ENCODE measurements around the gene GPATCH8. TPM values are rescaled to one million over a fixed set of nuclear protein-coding genes. Genes with fewer than 3 reads are reported as not detected.

Gene GPATCH8
- total and polyA plus RNA-seq, 5 donors: 21.3 to 35.9 (median 33.2) TPM

DNA sequence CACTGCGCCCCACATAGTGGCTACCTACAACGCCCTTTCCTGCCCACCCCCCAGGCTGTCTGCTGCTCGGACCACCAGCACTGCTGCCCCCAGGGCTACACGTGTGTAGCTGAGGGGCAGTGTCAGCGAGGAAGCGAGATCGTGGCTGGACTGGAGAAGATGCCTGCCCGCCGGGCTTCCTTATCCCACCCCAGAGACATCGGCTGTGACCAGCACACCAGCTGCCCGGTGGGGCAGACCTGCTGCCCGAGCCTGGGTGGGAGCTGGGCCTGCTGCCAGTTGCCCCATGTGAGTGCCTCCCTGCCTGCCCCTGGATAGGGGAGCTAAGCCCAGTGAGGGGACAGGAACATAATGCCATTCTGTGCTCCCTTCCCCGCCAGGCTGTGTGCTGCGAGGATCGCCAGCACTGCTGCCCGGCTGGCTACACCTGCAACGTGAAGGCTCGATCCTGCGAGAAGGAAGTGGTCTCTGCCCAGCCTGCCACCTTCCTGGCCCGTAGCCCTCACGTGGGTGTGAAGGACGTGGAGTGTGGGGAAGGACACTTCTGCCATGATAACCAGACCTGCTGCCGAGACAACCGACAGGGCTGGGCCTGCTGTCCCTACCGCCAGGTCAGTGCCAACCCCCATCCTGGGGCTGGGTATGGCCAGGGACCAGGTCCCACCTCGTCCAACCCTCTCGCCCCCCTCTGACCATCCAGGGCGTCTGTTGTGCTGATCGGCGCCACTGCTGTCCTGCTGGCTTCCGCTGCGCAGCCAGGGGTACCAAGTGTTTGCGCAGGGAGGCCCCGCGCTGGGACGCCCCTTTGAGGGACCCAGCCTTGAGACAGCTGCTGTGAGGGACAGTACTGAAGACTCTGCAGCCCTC lies 151.0 kb downstream of the GPATCH8 start:
- Histone ChIP-seq H3K4me3 (ENCODE audit: low read length) (no peak overlapping the region), H3K27me3 (ENCODE audit: control insufficient read depth, insufficient read depth) (no peaks in the 10 kb centered on the region), H3K9me3 (ENCODE audit: control insufficient read depth, low read length) (no peaks in the 10 kb centered on the region), H3K27ac (ENCODE audit: low read length) (no peak overlapping the region), H3K4me1 (ENCODE audit: control insufficient read depth, insufficient read depth, low read length) (no peaks in the 10 kb centered on the region)
- 79% methylated on average over 36 of the region's 36 CpGs for WGBS
- intact Hi-C loops (cut with DNase I): no loop called here
- DNase-seq (peak in 2 of 3 donors; percentile 58 to 59), ATAC-seq (no peak)

DNA sequence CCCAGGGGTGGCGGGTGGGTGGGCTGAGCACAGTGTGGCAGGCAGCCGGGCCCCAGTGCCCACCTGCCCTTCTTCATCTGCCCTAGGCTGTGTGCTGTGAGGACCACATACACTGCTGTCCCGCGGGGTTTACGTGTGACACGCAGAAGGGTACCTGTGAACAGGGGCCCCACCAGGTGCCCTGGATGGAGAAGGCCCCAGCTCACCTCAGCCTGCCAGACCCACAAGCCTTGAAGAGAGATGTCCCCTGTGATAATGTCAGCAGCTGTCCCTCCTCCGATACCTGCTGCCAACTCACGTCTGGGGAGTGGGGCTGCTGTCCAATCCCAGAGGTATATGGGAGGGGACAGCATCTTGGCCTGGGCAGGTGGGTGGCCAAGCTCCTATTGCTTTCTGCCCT lies 151.7 kb downstream of the GPATCH8 start:
- intact Hi-C loops (cut with DNase I): no loop called here
- no peak overlapping the region for H3K27ac ChIP-seq (ENCODE audit: low read length)
- ATAC-seq (no peak), DNase-seq (peak in 2 of 3 donors; percentile 44 to 55)
- no peak overlapping the region for H3K4me3 ChIP-seq (ENCODE audit: low read length)
- no peaks in the 10 kb centered on the region for H3K27me3 ChIP-seq (ENCODE audit: control insufficient read depth, insufficient read depth)
- H3K4me1 ChIP-seq (ENCODE audit: control insufficient read depth, insufficient read depth, low read length): no peaks in the 10 kb centered on the region
- no peaks in the 10 kb centered on the region for H3K9me3 ChIP-seq (ENCODE audit: control insufficient read depth, low read length)
- 91% methylated on average over 8 of the region's 8 CpGs for WGBS

DNA sequence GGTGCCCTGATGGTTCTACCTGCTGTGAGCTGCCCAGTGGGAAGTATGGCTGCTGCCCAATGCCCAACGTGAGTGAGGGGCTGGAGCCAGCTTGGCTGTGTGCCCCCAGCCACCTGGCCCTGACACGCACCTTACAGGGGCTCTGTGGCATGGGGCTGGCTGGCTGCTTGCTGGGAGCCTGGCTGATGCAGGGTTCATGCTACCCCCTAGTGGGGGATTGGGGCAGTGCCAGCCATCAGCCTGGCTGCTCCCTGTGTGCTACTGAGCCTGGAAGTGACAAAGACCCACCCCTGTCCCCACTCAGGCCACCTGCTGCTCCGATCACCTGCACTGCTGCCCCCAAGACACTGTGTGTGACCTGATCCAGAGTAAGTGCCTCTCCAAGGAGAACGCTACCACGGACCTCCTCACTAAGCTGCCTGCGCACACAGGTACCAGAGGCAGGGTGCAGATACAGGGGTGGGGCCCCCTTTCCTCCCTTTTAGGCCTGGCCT lies 152.4 kb downstream of the GPATCH8 start:
- Histone ChIP-seq H3K4me1 (ENCODE audit: control insufficient read depth, insufficient read depth, low read length) (no peaks in the 10 kb centered on the region), H3K27ac (ENCODE audit: low read length) (no peak overlapping the region), H3K9me3 (ENCODE audit: control insufficient read depth, low read length) (no peaks in the 10 kb centered on the region), H3K27me3 (ENCODE audit: control insufficient read depth, insufficient read depth) (no peaks in the 10 kb centered on the region), H3K4me3 (ENCODE audit: low read length) (no peak overlapping the region)
- DNase-seq (peak; percentile 68 to 87 (median 85)), ATAC-seq (peak; percentile 37 to 57)
- intact Hi-C loops (cut with DNase I): no loop called here
- 65% methylated on average over 6 of the region's 6 CpGs for WGBS

DNA sequence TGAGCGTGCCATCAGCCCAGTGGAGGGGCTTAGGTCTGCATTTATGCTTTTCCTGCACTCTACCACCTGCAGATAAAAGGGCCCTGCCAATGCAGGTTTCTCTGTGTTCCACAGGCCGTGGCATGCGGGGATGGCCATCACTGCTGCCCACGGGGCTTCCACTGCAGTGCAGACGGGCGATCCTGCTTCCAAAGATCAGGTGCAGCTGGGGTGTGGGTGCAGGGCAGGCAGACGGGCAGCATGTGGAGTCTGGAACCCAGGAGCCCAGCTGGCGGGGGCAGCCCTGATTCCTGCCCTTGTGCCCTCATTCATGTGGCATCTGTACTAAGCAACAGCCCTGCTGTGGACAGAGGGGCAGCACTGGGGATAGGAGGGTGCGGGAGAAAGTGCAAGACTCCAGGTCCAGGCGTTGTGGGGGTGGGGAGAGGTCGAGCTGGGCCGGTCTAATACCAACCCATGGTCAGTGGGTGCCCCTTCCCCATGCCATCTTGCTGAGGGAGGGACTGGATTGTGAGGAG lies 153.6 kb downstream of the GPATCH8 start:
- no peaks in the 10 kb centered on the region for H3K4me1 ChIP-seq (ENCODE audit: control insufficient read depth, insufficient read depth, low read length)
- no peak overlapping the region for H3K27ac ChIP-seq (ENCODE audit: low read length)
- intact Hi-C loops (cut with DNase I): no loop called here
- ATAC-seq (no peak), DNase-seq (peak in 2 of 3 donors; percentile 44 to 53)
- H3K9me3 ChIP-seq (ENCODE audit: control insufficient read depth, low read length): no peaks in the 10 kb centered on the region
- WGBS: 90% methylated on average over 12 of the region's 12 CpGs
- H3K27me3 ChIP-seq (ENCODE audit: control insufficient read depth, insufficient read depth): no peaks in the 10 kb centered on the region
- no peak overlapping the region for H3K4me3 ChIP-seq (ENCODE audit: low read length)

DNA sequence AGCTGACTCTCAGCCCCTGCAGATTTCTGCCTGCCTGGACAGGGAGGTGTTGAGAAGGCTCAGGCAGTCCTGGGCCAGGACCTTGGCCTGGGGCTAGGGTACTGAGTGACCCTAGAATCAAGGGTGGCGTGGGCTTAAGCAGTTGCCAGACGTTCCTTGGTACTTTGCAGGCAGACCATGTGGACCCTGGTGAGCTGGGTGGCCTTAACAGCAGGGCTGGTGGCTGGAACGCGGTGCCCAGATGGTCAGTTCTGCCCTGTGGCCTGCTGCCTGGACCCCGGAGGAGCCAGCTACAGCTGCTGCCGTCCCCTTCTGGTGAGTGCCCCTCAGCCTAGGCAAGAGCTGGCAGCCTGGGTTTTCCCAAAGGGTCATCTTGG lies 154.2 kb downstream of the GPATCH8 start:
- Histone ChIP-seq H3K4me1 (ENCODE audit: control insufficient read depth, insufficient read depth, low read length) (no peaks in the 10 kb centered on the region), H3K9me3 (ENCODE audit: control insufficient read depth, low read length) (no peaks in the 10 kb centered on the region), H3K27ac (ENCODE audit: low read length) (no peak overlapping the region), H3K4me3 (ENCODE audit: low read length) (no peak overlapping the region), H3K27me3 (ENCODE audit: control insufficient read depth, insufficient read depth) (no peaks in the 10 kb centered on the region)
- 87% methylated on average over 6 of the region's 6 CpGs for WGBS
- DNase-seq (peak in 1 of 3 donors; percentile 56), ATAC-seq (no peak)
- intact Hi-C loops (cut with DNase I): no loop called here

DNA sequence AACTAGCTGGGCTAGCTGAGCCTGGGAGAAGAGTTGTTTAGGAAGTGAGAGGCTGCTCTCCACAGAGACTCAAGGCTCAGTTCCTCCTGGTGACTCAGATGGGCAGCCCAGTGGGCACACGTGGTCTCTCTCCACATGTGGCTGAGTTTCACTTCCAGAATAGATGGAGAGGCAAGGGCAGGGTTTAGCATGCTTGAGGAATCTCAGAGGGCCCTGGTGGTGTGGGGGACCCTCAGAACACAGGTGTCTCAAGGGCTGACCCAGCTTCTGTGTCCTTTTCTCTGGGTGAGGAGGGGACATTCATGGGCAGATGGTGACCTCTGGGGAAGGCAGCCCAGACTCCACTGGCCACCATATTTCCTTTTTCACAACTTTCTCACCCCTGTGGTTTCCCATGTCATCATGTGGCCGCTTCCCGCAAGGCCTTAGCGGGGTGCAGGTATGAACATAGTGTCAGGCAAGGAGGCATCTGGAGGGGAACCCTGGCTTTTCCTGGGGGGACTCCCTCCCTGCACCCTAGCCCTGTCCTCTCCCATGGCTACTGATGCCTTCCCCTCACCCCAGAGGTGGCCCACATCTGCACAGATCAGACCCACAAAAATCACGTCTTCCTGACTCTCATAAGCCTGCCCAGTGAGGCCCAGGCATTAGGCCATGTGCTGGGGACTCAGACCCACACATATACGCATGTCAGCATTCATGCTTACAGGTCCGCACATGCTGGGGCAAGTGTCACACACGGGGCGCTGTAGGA lies 154.8 kb downstream of the GPATCH8 start:
- H3K27ac ChIP-seq (ENCODE audit: low read length): no peak overlapping the region
- no peaks in the 10 kb centered on the region for H3K9me3 ChIP-seq (ENCODE audit: control insufficient read depth, low read length)
- H3K4me1 ChIP-seq (ENCODE audit: control insufficient read depth, insufficient read depth, low read length): no peaks in the 10 kb centered on the region
- intact Hi-C loops (cut with DNase I): no loop called here
- ATAC-seq (no peak), DNase-seq (peak in 2 of 3 donors; percentile 59 to 76)
- 77% methylated on average over 9 of the region's 9 CpGs for WGBS
- H3K27me3 ChIP-seq (ENCODE audit: control insufficient read depth, insufficient read depth): no peaks in the 10 kb centered on the region
- H3K4me3 ChIP-seq (ENCODE audit: low read length): no peak overlapping the region

Other genes starting within 250 kb of the GPATCH8 start
- gene SLC4A1, start 235.3 kb downstream of the GPATCH8 start, total RNA-seq: under 1 TPM in 3 of 4 donors, not detected in 1; 0.31 to 0.72 (median 0.46) TPM
- gene SLC4A1, start 235.3 kb downstream of the GPATCH8 start, polyA plus RNA-seq: 0.16 TPM
- gene RUNDC3A, start 194.8 kb downstream of the GPATCH8 start, total RNA-seq: 1 to 10 TPM; 1.8 to 4.5 (median 2.3) TPM
- gene RUNDC3A, start 194.8 kb downstream of the GPATCH8 start, polyA plus RNA-seq: 1.6 TPM
- 10 to 100 TPM; 56.7 to 69.9 (median 66.4) TPM for gene SLC25A39, start 178.6 kb downstream of the GPATCH8 start, total RNA-seq
- gene SLC25A39, start 178.6 kb downstream of the GPATCH8 start, polyA plus RNA-seq: 73.0 TPM
- gene GRN, start 158.1 kb downstream of the GPATCH8 start, total RNA-seq: 100 to 1,000 TPM; 158 to 215 (median 194) TPM
- gene GRN, start 158.1 kb downstream of the GPATCH8 start, polyA plus RNA-seq: 100 TPM
- 1 to 10 TPM; 2.4 to 4.0 (median 3.1) TPM for gene FAM171A2, start 139.6 kb downstream of the GPATCH8 start, total RNA-seq
- 1.9 TPM for gene FAM171A2, start 139.6 kb downstream of the GPATCH8 start, polyA plus RNA-seq
- 10 to 100 TPM in 1 of 4 donors, 1 to 10 TPM in 3; 3.9 to 14.3 (median 8.6) TPM for gene ITGA2B, start 113.8 kb downstream of the GPATCH8 start, total RNA-seq
- gene ITGA2B, start 113.8 kb downstream of the GPATCH8 start, polyA plus RNA-seq: 3.4 TPM
- 10 to 100 TPM in 1 of 4 donors, 1 to 10 TPM in 3; 4.7 to 12.3 (median 7.9) TPM for gene FZD2, start 54.1 kb upstream of the GPATCH8 start, total RNA-seq
- 2.4 TPM for gene FZD2, start 54.1 kb upstream of the GPATCH8 start, polyA plus RNA-seq
- gene MEIOC, start 153.1 kb upstream of the GPATCH8 start, total RNA-seq: under 1 TPM in 2 of 4 donors, not detected in 2; 0.11 to 0.12 TPM
- 0.02 TPM for gene MEIOC, start 153.1 kb upstream of the GPATCH8 start, polyA plus RNA-seq
- 10 to 100 TPM; 23.4 to 25.9 (median 24.1) TPM for gene CCDC43, start 186.4 kb upstream of the GPATCH8 start, total RNA-seq
- gene CCDC43, start 186.4 kb upstream of the GPATCH8 start, polyA plus RNA-seq: 19.0 TPM
- gene DBF4B, start 205.3 kb upstream of the GPATCH8 start, total RNA-seq: 1 to 10 TPM; 5.1 to 6.0 (median 5.9) TPM
- gene DBF4B, start 205.3 kb upstream of the GPATCH8 start, polyA plus RNA-seq: 5.6 TPM